Cardiac fibroblast (primary cell): Measurements from ENCODE around the gene CFAP57.

Experiments used
- DNase-seq, 2 donors: peaks; one replicate each; pipeline versions ENCODE4 v3.0.0 to v3.0.0-alpha.2; 2010; ENCODE audit warnings: low read depth in 2 of 2
- H3K4me3 ChIP-seq, 2 donors: replicated peaks in 1 of 2; 1 replicate in 1 of 2; 2 replicates in 1 of 2; pipeline ENCODE4 v1.5.1; 2011; ENCODE audit warnings: low read depth in 2 of 2, low read length in 2 of 2, mild to moderate bottlenecking in 2 of 2, moderate library complexity in 1 of 2
- CTCF ChIP-seq: IDR thresholded peaks from one replicate; pipeline ENCODE4 v1.5.1; 2011; ENCODE audit warnings: low read depth, mild to moderate bottlenecking, low read length, inconsistent platforms

CFAP57 gene

GRCh38 chr1:43194509-43194908, 22.4 kb downstream of the CFAP57 start:
- no peak for DNase-seq
- no peak for TF ChIP-seq CTCF
- H3K4me3 ChIP-seq: no peak overlapping the region

GRCh38 chr1:43197343-43198127, 25.4 kb downstream of the CFAP57 start:
- no peak for DNase-seq
- no peak overlapping the region for H3K4me3 ChIP-seq
- TF ChIP-seq CTCF: no peak

- DNase-seq: no peak
- TF ChIP-seq CTCF: no peak
- no peak overlapping the region for H3K4me3 ChIP-seq
These were observed 27.1 kb downstream of the CFAP57 start for GRCh38 chr1:43199093-43199726.

- no peak for TF ChIP-seq CTCF
- DNase-seq: no peak
- no peak overlapping the region for H3K4me3 ChIP-seq
These were observed 31.7 kb downstream of the CFAP57 start for GRCh38 chr1:43203859-43204258.

- H3K4me3 ChIP-seq: no peak overlapping the region
- TF ChIP-seq CTCF: no peak
- DNase-seq: no peak
These were observed 32.3 kb downstream of the CFAP57 start for GRCh38 chr1:43204394-43204793.

GRCh38 chr1:43205671-43206070, 33.5 kb downstream of the CFAP57 start:
- no peak for TF ChIP-seq CTCF
- peak; percentile 35 to 38 for DNase-seq
- H3K4me3 ChIP-seq: no peak overlapping the region
